GOT3 (cell line): ENCODE data around the gene C1QB.

Experiments
- DNase-seq: peaks from one replicate; lab custom pipeline; 2025; ENCODE audit warnings: mixed read lengths; lab: John Stamatoyannopoulos, UW

C1QB gene

GRCh38 chr1:22652881-22653316 is at the start of gene C1QB:
C1QB (plus strand) TSS chr1:22653236; CDS start chr1:22659463, 6,227 bp downstream.
- DNase-seq: no peak

GRCh38 chr1:22606161-22606560 is 46.9 kb upstream of the C1QB start:
- no peak for DNase-seq

- DNase-seq: no peak
Measured at GRCh38 chr1:22607154-22607553, 45.9 kb upstream of the C1QB start.

- no peak for DNase-seq
Measured at GRCh38 chr1:22608361-22608760, 44.7 kb upstream of the C1QB start.

GRCh38 chr1:22609291-22609690 is 43.7 kb upstream of the C1QB start:
- no peak for DNase-seq

- DNase-seq: no peak
Measured at GRCh38 chr1:22611530-22611947, 41.5 kb upstream of the C1QB start.

GRCh38 chr1:22612671-22613571 is 40.1 kb upstream of the C1QB start:
- no peak for DNase-seq

- DNase-seq: no peak
Measured at GRCh38 chr1:22613572-22613918, 39.5 kb upstream of the C1QB start.

GRCh38 chr1:22613951-22614350 is 39.1 kb upstream of the C1QB start:
- no peak for DNase-seq

GRCh38 chr1:22615886-22616285 is 37.1 kb upstream of the C1QB start:
- no peak for DNase-seq

- no peak for DNase-seq
Measured at GRCh38 chr1:22616571-22616970, 36.5 kb upstream of the C1QB start.

GRCh38 chr1:22618056-22618455 is 35.0 kb upstream of the C1QB start:
- no peak for DNase-seq

GRCh38 chr1:22619252-22619651 is 33.8 kb upstream of the C1QB start:
- no peak for DNase-seq

- DNase-seq: no peak
Measured at GRCh38 chr1:22619798-22620197, 33.2 kb upstream of the C1QB start.

GRCh38 chr1:22621761-22622160 is 31.3 kb upstream of the C1QB start:
- DNase-seq: no peak

GRCh38 chr1:22625262-22625925 is 27.6 kb upstream of the C1QB start:
- DNase-seq: no peak

GRCh38 chr1:22626237-22627157 is 26.5 kb upstream of the C1QB start:
- no peak for DNase-seq

GRCh38 chr1:22627331-22627730 is 25.7 kb upstream of the C1QB start:
- no peak for DNase-seq

GRCh38 chr1:22628698-22629444 is 24.2 kb upstream of the C1QB start:
- no peak for DNase-seq

- no peak for DNase-seq
Measured at GRCh38 chr1:22629886-22630285, 23.1 kb upstream of the C1QB start.

GRCh38 chr1:22633697-22634463 is 19.2 kb upstream of the C1QB start:
- no peak for DNase-seq
